WERI-Rb-1 (cell line): ENCODE measurements around the gene TAF4.

Source experiments
- DNase-seq: peaks from one replicate; pipeline ENCODE4 v3.0.0-alpha.2; 2020
- H3K27ac ChIP-seq: fragments of 250-450 bp; sonication (Bioruptor Pico); 2 replicates; pipeline ENCODE4 v1.5.1; 2020; ENCODE audit warnings: mild to moderate bottlenecking, moderate library complexity
- H3K27me3 ChIP-seq: fragments of 250-450 bp; sonication (Bioruptor Pico); 2 replicates; pipeline ENCODE4 v1.5.1; 2021; ENCODE audit warnings: mild to moderate bottlenecking, low read depth, moderate library complexity; ENCODE audit not compliant: insufficient read depth, severe bottlenecking
- H3K36me3 ChIP-seq: fragments of 250-450 bp; sonication (Bioruptor Pico); 2 replicates; pipeline ENCODE4 v1.5.1; 2020; ENCODE audit warnings: mild to moderate bottlenecking, moderate library complexity
- H3K4me3 ChIP-seq: 2 replicates; pipeline ENCODE4 v1.5.1; 2011; ENCODE audit warnings: low read depth, mild to moderate bottlenecking, control low read depth, low read length
- H3K9me3 ChIP-seq: fragments of 250-450 bp; sonication (Bioruptor Pico); 2 replicates; pipeline ENCODE4 v1.5.1; 2021; ENCODE audit warnings: mild to moderate bottlenecking, moderate library complexity; ENCODE audit not compliant: severe bottlenecking
- TF ChIP-seq, protein P1 (sequence below): IDR thresholded peaks from 2 replicates; pipeline ENCODE4 v1.5.1; 2011; ENCODE audit warnings: low read depth, mild to moderate bottlenecking, control low read depth, inconsistent platforms, low read length

The TAF4 gene

GRCh38 chr20:62026564-62026856 is 39.2 kb downstream of the TAF4 start:
- DNase-seq = no peak
- no peaks in the 10 kb centered on the region for H3K27me3 ChIP-seq
- no peak overlapping the region for H3K4me3 ChIP-seq
- H3K9me3 ChIP-seq = no peaks in the 10 kb centered on the region
- no peaks in the 10 kb centered on the region for H3K36me3 ChIP-seq
- peak overlapping the region; percentile 73 for H3K27ac ChIP-seq
- TF ChIP-seq, protein P1, sequence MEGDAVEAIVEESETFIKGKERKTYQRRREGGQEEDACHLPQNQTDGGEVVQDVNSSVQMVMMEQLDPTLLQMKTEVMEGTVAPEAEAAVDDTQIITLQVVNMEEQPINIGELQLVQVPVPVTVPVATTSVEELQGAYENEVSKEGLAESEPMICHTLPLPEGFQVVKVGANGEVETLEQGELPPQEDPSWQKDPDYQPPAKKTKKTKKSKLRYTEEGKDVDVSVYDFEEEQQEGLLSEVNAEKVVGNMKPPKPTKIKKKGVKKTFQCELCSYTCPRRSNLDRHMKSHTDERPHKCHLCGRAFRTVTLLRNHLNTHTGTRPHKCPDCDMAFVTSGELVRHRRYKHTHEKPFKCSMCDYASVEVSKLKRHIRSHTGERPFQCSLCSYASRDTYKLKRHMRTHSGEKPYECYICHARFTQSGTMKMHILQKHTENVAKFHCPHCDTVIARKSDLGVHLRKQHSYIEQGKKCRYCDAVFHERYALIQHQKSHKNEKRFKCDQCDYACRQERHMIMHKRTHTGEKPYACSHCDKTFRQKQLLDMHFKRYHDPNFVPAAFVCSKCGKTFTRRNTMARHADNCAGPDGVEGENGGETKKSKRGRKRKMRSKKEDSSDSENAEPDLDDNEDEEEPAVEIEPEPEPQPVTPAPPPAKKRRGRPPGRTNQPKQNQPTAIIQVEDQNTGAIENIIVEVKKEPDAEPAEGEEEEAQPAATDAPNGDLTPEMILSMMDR = no peak

- TF ChIP-seq, protein P1 = peak; percentile 83
- no peaks in the 10 kb centered on the region for H3K9me3 ChIP-seq
- peak; percentile 58 for DNase-seq
- no peaks in the 10 kb centered on the region for H3K27me3 ChIP-seq
- H3K36me3 ChIP-seq = no peaks in the 10 kb centered on the region
- peak overlapping the region; percentile 3; the same call in 1 of the 2 replicates for H3K4me3 ChIP-seq
- H3K27ac ChIP-seq = peak overlapping the region; percentile 73
These were observed 39.7 kb downstream of the TAF4 start for GRCh38 chr20:62025832-62026563.

- TF ChIP-seq, protein P1 = no peak
- Histone ChIP-seq H3K36me3 (no peaks in the 10 kb centered on the region), H3K4me3 (peak overlapping the region; percentile 3; the same call in 1 of the 2 replicates), H3K27ac (peak overlapping the region; percentile 73), H3K9me3 (no peaks in the 10 kb centered on the region), H3K27me3 (no peaks in the 10 kb centered on the region)
- peak; percentile 76 for DNase-seq
These were observed 40.3 kb downstream of the TAF4 start for GRCh38 chr20:62025394-62025793.

GRCh38 chr20:62023935-62024334 is 41.7 kb downstream of the TAF4 start:
- Histone ChIP-seq H3K9me3 (no peaks in the 10 kb centered on the region), H3K36me3 (no peaks in the 10 kb centered on the region), H3K27me3 (no peaks in the 10 kb centered on the region), H3K4me3 (no peak overlapping the region), H3K27ac (no peak overlapping the region)
- TF ChIP-seq, protein P1 = no peak
- no peak for DNase-seq

GRCh38 chr20:62022575-62023139 is 43.0 kb downstream of the TAF4 start:
- no peak for DNase-seq
- TF ChIP-seq, protein P1 = no peak
- Histone ChIP-seq H3K27ac (no peak overlapping the region), H3K27me3 (no peaks in the 10 kb centered on the region), H3K9me3 (no peaks in the 10 kb centered on the region), H3K36me3 (no peaks in the 10 kb centered on the region), H3K4me3 (no peak overlapping the region)
